ENCODE measurements around the gene CYFIP2. TPM values are rescaled to one million over a fixed set of nuclear protein-coding genes. Genes with fewer than 3 reads are reported as not detected.

Gene CYFIP2
- total RNA-seq, 1 experiment from 2014 or later = 74.7 TPM

DNA sequence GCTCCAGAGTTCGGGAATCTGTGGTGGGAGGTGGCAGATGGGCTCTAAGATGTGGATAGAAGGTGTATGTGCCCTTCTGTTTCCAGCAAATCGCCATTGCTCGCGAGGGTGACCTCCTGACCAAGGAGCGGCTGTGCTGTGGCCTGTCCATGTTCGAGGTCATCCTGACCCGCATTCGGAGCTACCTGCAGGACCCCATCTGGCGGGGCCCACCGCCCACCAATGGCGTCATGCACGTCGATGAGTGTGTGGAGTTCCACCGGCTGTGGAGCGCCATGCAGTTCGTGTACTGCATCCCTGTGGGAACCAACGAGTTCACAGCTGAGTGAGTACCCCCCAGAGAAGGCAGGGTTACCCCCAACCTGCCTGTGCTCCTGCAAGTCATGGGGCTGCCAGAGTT is 123.2 kb downstream of the CYFIP2 start:
- Histone ChIP-seq H3K56ac (ENCODE audit: insufficient read length, low read depth, low read length) (no peak overlapping the region), H4K91ac (ENCODE audit: insufficient read length, low read depth, low read length) (no peak overlapping the region), H3K27me3 (ENCODE audit: insufficient read depth, low read length) (no peaks in the 10 kb centered on the region), H3K4me2 (ENCODE audit: insufficient read depth, insufficient read length, low read length) (no peak overlapping the region), H3K9me3 (ENCODE audit: control insufficient read depth, low read depth, low read length) (no peaks in the 10 kb centered on the region), H2BK20ac (ENCODE audit: low read depth, low read length, poor library complexity, severe bottlenecking) (no peak overlapping the region), H2BK5ac (ENCODE audit: insufficient read length, low read length) (no peak overlapping the region), H3K79me2 (ENCODE audit: insufficient read depth, low read length) (no peaks in the 10 kb centered on the region), H3K4me1 (ENCODE audit: insufficient read depth, low read length) (no peaks in the 10 kb centered on the region), H4K5ac (ENCODE audit: insufficient read length, low read depth, low read length) (no peak overlapping the region), H2AFZ (ENCODE audit: low read length) (no peak overlapping the region), H3K14ac (ENCODE audit: insufficient read depth, low read length) (no peak overlapping the region), H3K9ac (ENCODE audit: extremely low read depth, insufficient read length, low read length) (no peak overlapping the region), H2BK15ac (ENCODE audit: low read depth, low read length) (no peak overlapping the region), H3T11ph (ENCODE audit: low read length) (no peak overlapping the region), H4K20me1 (ENCODE audit: control insufficient read depth, insufficient read depth, insufficient read length) (no peaks in the 10 kb centered on the region), H3K23me2 (ENCODE audit: insufficient read length, low read depth, low read length, poor library complexity, severe bottlenecking) (no peaks in the 10 kb centered on the region), H3K79me1 (ENCODE audit: insufficient read depth, low read depth, low read length, poor library complexity, severe bottlenecking) (no peaks in the 10 kb centered on the region), H2BK120ac (ENCODE audit: low read depth, low read length, poor library complexity, severe bottlenecking) (no peak overlapping the region), H3K27ac (ENCODE audit: insufficient read length, low read depth, low read length) (no peak overlapping the region), H2BK12ac (ENCODE audit: insufficient read length, low read depth, low read length) (no peak overlapping the region), H3K23ac (ENCODE audit: insufficient read length, low read depth, low read length) (no peak overlapping the region), H3K18ac (ENCODE audit: insufficient read length, low read depth, low read length) (no peak overlapping the region), H3K4ac (ENCODE audit: low read depth, low read length) (no peak overlapping the region), H4K8ac (replicated peaks; ENCODE audit: insufficient read length, low read depth, low read length) (no peak overlapping the region), H2AK5ac (ENCODE audit: insufficient read length, low read length) (no peak overlapping the region)
- Mint-ChIP-seq H3K36me3 (ENCODE audit: insufficient read depth in 1 of 3, low read depth in 3 of 3) (peaks cover 9 to 46% (median 27%) of the 10 kb centered on the region in 3 experiments; a peak in 6 of 7 replicates), H3K4me1 (peaks cover 10 to 14% of the 10 kb centered on the region in 2 experiments), H3K27me3 (ENCODE audit: low read depth) (no peaks in the 10 kb centered on the region), H3K4me3 (no peak overlapping the region), H3K9me3 (no peaks in the 10 kb centered on the region), H3K27ac (no peak overlapping the region)
- no peak for TF ChIP-seq CTCF (conservative IDR thresholded peaks at IDR 0.05)
- DNase-seq = no peak
- WGBS (ENCODE audit: extremely low coverage, insufficient read length, low lambda C conversion rate) = no CpG with 5 or more reads among the region's 17 CpGs
